Uterus (tissue), 4 donors: Measurements from ENCODE around the gene AK4. TPM values are rescaled to one million over a fixed set of nuclear protein-coding genes. Genes with fewer than 3 reads are reported as not detected.

Source experiments
- DNase-seq, 2 donors: peaks; one replicate each; pipeline ENCODE4 v3.0.0-alpha.2; 2019 to 2020
- H3K27ac ChIP-seq, 2 donors: fragments of 200-600 bp; sonication (generic); 1 replicate in 1 of 2; 2 replicates in 1 of 2; pipeline ENCODE4 v1.5.1; 2016 to 2018
- H3K27me3 ChIP-seq, 2 donors: fragments of 200-600 bp; sonication (generic); one replicate each; pipeline ENCODE4 v1.5.1; 2018 to 2019; ENCODE audit warnings: control low read depth in 1 of 2
- H3K36me3 ChIP-seq, 2 donors: fragments of 200-600 bp; sonication (generic); one replicate each; pipeline ENCODE4 v1.5.1; 2019; ENCODE audit warnings: control low read depth in 1 of 2
- H3K4me1 ChIP-seq, 2 donors: fragments of 200-600 bp; sonication (generic); one replicate each; pipeline ENCODE4 v1.5.1; 2018 to 2019; ENCODE audit warnings: control low read depth in 1 of 2
- H3K4me3 ChIP-seq, 2 donors: fragments of 200-600 bp; sonication (generic); 1 replicate in 1 of 2; 2 replicates in 1 of 2; pipeline ENCODE4 v1.5.1; 2018 to 2019; ENCODE audit warnings: mild to moderate bottlenecking in 1 of 2
- H3K9me3 ChIP-seq, 2 donors: fragments of 200-600 bp; sonication (generic); one replicate each; pipeline ENCODE4 v1.5.1; 2019; ENCODE audit warnings: control low read depth in 1 of 2
- POLR2A ChIP-seq, 2 donors: fragments of 450-650 bp; IDR thresholded peaks; one replicate each; pipeline ENCODE4 v1.6.1; 2016; ENCODE audit warnings: antibody characterized with exemption in 2 of 2, mild to moderate bottlenecking in 1 of 2, moderate library complexity in 1 of 2
- intact Hi-C: fragments of 100-400 bp; cut with DNase I; formaldehyde crosslinking; loops from one replicate; pipeline ENCODE4 v1.15.1; 2023; ENCODE audit warnings: low total_unique reads
- total RNA-seq, 4 donors: library from RNA; depleted of rRNA in 3 of 4; stranded (reverse); fragments of >200 nt in 3 of 4; gene quantifications; one replicate each; pipeline versions ENCODE4 v1.1.0 to v1.2.4, GENCODE V29; 2014 to 2023
- TF ChIP-seq, protein P1 (sequence below), 4 experiments: fragments of 200-600 bp in 2 of 4; fragments of 450-650 bp in 2 of 4; sonication (generic) in 2 of 4; IDR thresholded peaks; one replicate each; pipeline ENCODE4 v1.5.1; 2016 to 2019; ENCODE audit warnings: antibody characterized with exemption in 4 of 4, mild to moderate bottlenecking in 2 of 4, moderate library complexity in 1 of 4
- donor health status: DM: yes; HTN: yes; CAD: no.

Gene AK4
- total RNA-seq, 4 donors from 2014 or later, result 9.5 to 31.5 (median 18.5) TPM

DNA sequence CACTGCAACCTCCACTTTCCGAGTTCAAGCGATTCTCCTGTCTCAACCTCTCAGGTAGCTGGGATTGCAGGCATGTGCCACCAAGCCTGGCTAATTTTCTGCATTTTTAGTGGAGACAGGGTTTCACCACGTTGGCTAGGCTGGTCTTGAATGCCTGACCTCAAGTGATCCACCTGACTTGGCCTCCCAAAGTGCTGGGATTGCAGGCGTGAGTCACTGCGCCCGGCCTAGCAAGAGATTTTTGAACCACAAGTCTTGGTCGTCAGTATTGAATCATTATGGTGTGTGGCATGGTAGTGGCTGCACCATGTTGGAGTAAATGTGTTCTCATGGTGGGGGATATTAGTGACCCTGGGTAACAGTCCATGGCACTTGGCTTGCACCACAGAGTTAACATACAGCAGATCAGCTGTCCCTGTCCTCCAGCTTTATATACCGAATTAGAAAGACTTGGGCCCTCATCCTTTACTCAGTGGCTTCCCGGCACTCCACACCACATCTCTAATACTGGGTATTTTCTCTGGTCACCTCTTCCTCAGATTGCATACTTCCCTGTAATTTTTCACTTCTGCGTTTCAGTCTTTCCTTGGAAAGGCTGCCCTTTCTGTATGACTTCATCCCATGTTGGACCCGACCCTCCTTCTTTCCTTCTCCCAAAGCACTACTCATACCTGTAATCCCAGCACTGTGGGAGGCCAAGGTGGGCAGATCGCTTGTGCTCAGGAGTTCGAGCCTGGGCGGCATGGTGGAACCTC is 25.1 kb downstream of the AK4 start:
- Histone ChIP-seq H3K27me3 (no peaks in the 10 kb centered on the region), H3K27ac (no peak overlapping the region), H3K9me3 (no peaks in the 10 kb centered on the region), H3K4me1 (no peaks in the 10 kb centered on the region), H3K36me3 (no peaks in the 10 kb centered on the region), H3K4me3 (no peak overlapping the region)
- TF ChIP-seq, protein P1, sequence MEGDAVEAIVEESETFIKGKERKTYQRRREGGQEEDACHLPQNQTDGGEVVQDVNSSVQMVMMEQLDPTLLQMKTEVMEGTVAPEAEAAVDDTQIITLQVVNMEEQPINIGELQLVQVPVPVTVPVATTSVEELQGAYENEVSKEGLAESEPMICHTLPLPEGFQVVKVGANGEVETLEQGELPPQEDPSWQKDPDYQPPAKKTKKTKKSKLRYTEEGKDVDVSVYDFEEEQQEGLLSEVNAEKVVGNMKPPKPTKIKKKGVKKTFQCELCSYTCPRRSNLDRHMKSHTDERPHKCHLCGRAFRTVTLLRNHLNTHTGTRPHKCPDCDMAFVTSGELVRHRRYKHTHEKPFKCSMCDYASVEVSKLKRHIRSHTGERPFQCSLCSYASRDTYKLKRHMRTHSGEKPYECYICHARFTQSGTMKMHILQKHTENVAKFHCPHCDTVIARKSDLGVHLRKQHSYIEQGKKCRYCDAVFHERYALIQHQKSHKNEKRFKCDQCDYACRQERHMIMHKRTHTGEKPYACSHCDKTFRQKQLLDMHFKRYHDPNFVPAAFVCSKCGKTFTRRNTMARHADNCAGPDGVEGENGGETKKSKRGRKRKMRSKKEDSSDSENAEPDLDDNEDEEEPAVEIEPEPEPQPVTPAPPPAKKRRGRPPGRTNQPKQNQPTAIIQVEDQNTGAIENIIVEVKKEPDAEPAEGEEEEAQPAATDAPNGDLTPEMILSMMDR (IDR thresholded peaks at IDR 0.05), result no peak
- no peak for TF ChIP-seq POLR2A (IDR thresholded peaks at IDR 0.05)
- no peak for DNase-seq
- intact Hi-C loops, result no loop called here

DNA sequence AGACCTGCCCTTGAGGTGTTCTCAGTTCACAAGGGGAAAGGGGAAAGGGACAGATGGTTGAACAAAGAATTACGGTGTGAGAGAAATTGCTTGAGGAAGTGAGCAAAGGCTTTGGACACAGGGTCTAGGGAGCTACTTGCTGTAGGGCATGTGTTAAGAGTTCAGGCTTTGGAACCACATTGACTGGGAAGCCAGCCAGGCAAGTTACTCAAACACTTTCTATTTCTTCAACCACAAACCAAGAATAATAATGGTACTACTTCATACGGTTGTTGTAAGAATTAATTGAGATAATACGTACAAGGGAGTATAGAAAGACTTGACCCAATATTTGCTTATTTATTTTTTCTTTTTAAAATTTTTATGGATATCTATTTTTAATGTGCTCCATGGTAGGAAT is 26.6 kb downstream of the AK4 start:
- H3K4me1 ChIP-seq, result no peaks in the 10 kb centered on the region
- H3K36me3 ChIP-seq, result no peaks in the 10 kb centered on the region
- no peaks in the 10 kb centered on the region for H3K9me3 ChIP-seq
- intact Hi-C loops, result no loop called here
- H3K27ac ChIP-seq, result no peak overlapping the region
- no peak overlapping the region for H3K4me3 ChIP-seq
- H3K27me3 ChIP-seq, result no peaks in the 10 kb centered on the region
- TF ChIP-seq, protein P1 (IDR thresholded peaks at IDR 0.05), result no peak
- no peak for TF ChIP-seq POLR2A (IDR thresholded peaks at IDR 0.05)
- DNase-seq, result peak; percentile 29 to 47

DNA sequence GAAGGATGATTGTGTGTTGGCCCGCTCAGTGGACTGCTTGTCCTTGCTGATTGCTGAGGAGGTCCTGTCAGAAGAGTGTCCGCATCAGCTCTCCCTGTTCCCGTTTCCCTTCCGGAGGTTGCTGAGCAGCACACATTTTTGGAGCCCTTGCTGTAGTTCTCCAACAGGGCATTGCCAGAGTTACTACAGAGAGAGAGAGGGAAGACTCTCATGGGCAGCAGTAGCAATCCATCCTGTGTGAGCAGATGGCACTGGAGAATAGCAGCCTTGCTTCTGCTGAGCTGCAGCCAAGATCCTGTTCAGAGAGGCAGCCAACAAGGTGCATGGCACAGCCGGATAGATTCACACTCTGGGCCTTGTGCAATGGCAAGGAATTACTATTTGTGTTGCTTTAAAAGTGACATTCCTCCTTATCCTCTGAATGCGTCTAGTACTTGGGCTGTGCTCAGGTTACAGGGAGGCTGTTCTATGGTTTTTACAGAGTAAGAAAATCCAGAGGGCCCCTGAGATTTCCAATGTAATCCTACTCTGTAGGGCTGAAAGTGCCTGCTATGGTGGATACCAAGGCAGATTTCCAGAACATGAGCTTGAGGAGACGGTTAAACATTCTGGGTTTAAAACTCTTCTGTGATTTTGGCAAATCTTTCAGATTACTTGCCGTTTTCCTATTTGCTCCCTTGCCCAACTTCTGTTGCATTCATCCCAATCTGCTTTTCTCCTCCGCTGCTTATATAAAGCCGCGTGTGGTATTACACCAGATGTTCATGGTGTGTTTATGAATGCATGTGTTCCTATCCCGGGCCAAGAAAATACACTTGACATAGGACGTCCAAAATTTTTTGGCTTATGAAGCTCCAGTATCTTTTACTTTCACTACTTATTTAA is 27.4 kb downstream of the AK4 start:
- no peak for TF ChIP-seq POLR2A (IDR thresholded peaks at IDR 0.05)
- TF ChIP-seq, protein P1 (IDR thresholded peaks at IDR 0.05), result no peak
- H3K9me3 ChIP-seq, result no peaks in the 10 kb centered on the region
- no peak overlapping the region for H3K4me3 ChIP-seq
- DNase-seq, result no peak
- no peaks in the 10 kb centered on the region for H3K4me1 ChIP-seq
- H3K27me3 ChIP-seq, result no peaks in the 10 kb centered on the region
- intact Hi-C loops, result no loop called here
- no peak overlapping the region for H3K27ac ChIP-seq
- H3K36me3 ChIP-seq, result no peaks in the 10 kb centered on the region

DNA sequence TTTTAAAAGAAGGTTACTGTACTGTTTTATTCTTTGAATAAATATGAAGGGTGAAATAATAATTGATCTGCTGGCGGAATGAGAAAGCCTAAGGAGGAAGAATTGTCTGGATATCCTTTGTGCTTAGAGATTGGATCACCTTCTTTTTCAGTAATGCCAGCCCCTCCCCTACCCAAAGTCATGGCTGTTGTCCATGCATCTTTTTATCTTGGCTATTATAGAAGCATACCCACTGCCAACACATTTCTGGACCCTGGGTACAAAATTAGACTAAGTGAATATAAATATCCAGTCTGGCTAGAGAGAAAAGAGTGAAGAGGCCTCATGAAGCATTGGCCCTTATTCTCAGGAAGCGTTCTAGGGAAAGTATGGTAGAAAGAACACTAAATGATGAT is 28.1 kb downstream of the AK4 start:
- H3K36me3 ChIP-seq, result no peaks in the 10 kb centered on the region
- TF ChIP-seq, protein P1 (IDR thresholded peaks at IDR 0.05), result no peak
- no peak for TF ChIP-seq POLR2A (IDR thresholded peaks at IDR 0.05)
- intact Hi-C loops, result no loop called here
- no peaks in the 10 kb centered on the region for H3K4me1 ChIP-seq
- no peak overlapping the region for H3K4me3 ChIP-seq
- H3K9me3 ChIP-seq, result no peaks in the 10 kb centered on the region
- H3K27ac ChIP-seq, result no peak overlapping the region
- no peak for DNase-seq
- H3K27me3 ChIP-seq, result no peaks in the 10 kb centered on the region

DNA sequence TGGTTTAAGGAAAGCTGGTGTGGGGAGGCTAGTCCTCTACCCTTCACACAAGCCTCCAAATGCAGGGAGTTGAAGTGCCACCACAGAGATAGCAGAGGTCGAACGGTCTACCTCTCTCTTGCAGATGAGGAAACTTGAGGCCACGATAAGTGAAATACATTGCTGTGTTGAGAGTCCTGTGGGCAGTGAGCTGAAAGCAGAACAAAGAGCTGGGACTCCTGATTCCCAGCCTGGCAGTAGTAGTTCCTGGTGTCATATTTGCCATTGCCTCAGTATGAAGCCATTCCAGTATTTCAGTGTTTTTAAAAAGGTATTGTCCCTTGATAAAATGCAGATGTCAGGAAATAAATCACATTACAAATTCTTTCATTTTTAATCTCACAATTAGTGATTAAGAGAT is 28.6 kb downstream of the AK4 start:
- no peak for DNase-seq
- no peaks in the 10 kb centered on the region for H3K9me3 ChIP-seq
- no peaks in the 10 kb centered on the region for H3K27me3 ChIP-seq
- H3K27ac ChIP-seq, result no peak overlapping the region
- no peak for TF ChIP-seq POLR2A (IDR thresholded peaks at IDR 0.05)
- TF ChIP-seq, protein P1 (IDR thresholded peaks at IDR 0.05), result no peak
- H3K36me3 ChIP-seq, result no peaks in the 10 kb centered on the region
- intact Hi-C loops, result no loop called here
- H3K4me3 ChIP-seq, result no peak overlapping the region
- no peaks in the 10 kb centered on the region for H3K4me1 ChIP-seq
